A673 (cell line): ENCODE data around the gene IGF2R. TPM values are rescaled to one million over a fixed set of nuclear protein-coding genes. Genes with fewer than 3 reads are reported as not detected.

Experiments
- BruUV-seq: library from RNA; stranded (reverse); fragments of 400-500 nt; replicated peaks from 2 replicates; lab custom pipeline; 2021; lab: Mats Ljungman, UMichigan
- CTCF ChIA-PET: fragments of 300-600 bp; sonication (Branson Sonifier 250); formaldehyde crosslinking; loops from one replicate; lab custom pipeline; 2022; ENCODE audit warnings: antibody characterized with exemption; lab: Charles Lee
- POLR2A ChIA-PET: fragments of 300-600 bp; sonication (Branson Sonifier 250); formaldehyde crosslinking; loops from one replicate; lab custom pipeline; 2022; ENCODE audit warnings: antibody characterized with exemption; ENCODE audit not compliant: low non-redundant PET; lab: Charles Lee
- DNase-seq: peaks from one replicate; pipeline ENCODE4 v3.0.0-alpha.2; 2015; ENCODE audit warnings: low spot score
- H3K27ac ChIP-seq: fragments of 200-600 bp; sonication (generic); 2 replicates; pipeline ENCODE4 v1.5.1; 2016; ENCODE audit warnings: mixed run types, low read depth, mild to moderate bottlenecking, mixed read lengths, antibody characterized with exemption, low read length; ENCODE audit not compliant: poor library complexity, severe bottlenecking
- H3K27me3 ChIP-seq: fragments of 200-600 bp; sonication (generic); replicated peaks from 2 replicates; pipeline ENCODE4 v1.6.1; 2017; ENCODE audit warnings: mixed run types, low read depth, mild to moderate bottlenecking, mixed read lengths, antibody characterized with exemption, low read length; ENCODE audit not compliant: insufficient read depth, poor library complexity
- H3K36me3 ChIP-seq: fragments of 200-600 bp; sonication (generic); 2 replicates; pipeline ENCODE4 v1.6.1; 2016; ENCODE audit warnings: mixed run types, mild to moderate bottlenecking, mixed read lengths, antibody characterized with exemption, low read length; ENCODE audit not compliant: insufficient read depth, poor library complexity, severe bottlenecking
- H3K4me1 ChIP-seq: fragments of 200-600 bp; sonication (generic); 2 replicates; pipeline ENCODE4 v1.6.1; 2017; ENCODE audit warnings: mixed run types, mild to moderate bottlenecking, mixed read lengths, antibody characterized with exemption, low read length; ENCODE audit not compliant: insufficient read depth, poor library complexity, severe bottlenecking
- H3K4me3 ChIP-seq: fragments of 200-600 bp; sonication (generic); 2 replicates; pipeline ENCODE4 v1.5.1; 2016; ENCODE audit warnings: low read depth, mixed run types, mild to moderate bottlenecking, mixed read lengths, low read length; ENCODE audit not compliant: poor library complexity, severe bottlenecking
- H3K9me3 ChIP-seq: fragments of 200-600 bp; sonication (generic); 2 replicates; pipeline ENCODE4 v1.6.1; 2016; ENCODE audit warnings: mixed run types, low read depth, mild to moderate bottlenecking, mixed read lengths, antibody characterized with exemption, low read length; ENCODE audit not compliant: poor library complexity, severe bottlenecking
- EZH2 ChIP-seq: fragments of 200-600 bp; sonication (generic); IDR thresholded peaks from 2 replicates; pipeline ENCODE4 v1.6.1; 2017; ENCODE audit warnings: borderline replicate concordance, low read depth, mild to moderate bottlenecking, mixed read lengths, antibody characterized with exemption, low read length; ENCODE audit not compliant: poor library complexity, severe bottlenecking
- intact Hi-C: fragments of 100-400 bp; cut with micrococcal nuclease; formaldehyde crosslinking; loops from one replicate; pipeline ENCODE4 v1.10.0; 2022; ENCODE audit not compliant: unreplicated experiment
- total RNA-seq: library from RNA; stranded (reverse); gene quantifications from 2 replicates; pipeline ENCODE4 v1.2.3, GENCODE V29; 2021
- TF ChIP-seq, protein P1 (sequence below): fragments of 300-800, 200-600 bp; sonication (generic); conservative IDR thresholded peaks from 2 replicates; pipeline ENCODE4 v1.5.1; 2017; ENCODE audit warnings: low read depth, mild to moderate bottlenecking, antibody characterized with exemption, low read length, moderate library complexity, mixed read lengths

Gene IGF2R
- total RNA-seq, 1 experiment from 2014 or later = 67.4 TPM

DNA sequence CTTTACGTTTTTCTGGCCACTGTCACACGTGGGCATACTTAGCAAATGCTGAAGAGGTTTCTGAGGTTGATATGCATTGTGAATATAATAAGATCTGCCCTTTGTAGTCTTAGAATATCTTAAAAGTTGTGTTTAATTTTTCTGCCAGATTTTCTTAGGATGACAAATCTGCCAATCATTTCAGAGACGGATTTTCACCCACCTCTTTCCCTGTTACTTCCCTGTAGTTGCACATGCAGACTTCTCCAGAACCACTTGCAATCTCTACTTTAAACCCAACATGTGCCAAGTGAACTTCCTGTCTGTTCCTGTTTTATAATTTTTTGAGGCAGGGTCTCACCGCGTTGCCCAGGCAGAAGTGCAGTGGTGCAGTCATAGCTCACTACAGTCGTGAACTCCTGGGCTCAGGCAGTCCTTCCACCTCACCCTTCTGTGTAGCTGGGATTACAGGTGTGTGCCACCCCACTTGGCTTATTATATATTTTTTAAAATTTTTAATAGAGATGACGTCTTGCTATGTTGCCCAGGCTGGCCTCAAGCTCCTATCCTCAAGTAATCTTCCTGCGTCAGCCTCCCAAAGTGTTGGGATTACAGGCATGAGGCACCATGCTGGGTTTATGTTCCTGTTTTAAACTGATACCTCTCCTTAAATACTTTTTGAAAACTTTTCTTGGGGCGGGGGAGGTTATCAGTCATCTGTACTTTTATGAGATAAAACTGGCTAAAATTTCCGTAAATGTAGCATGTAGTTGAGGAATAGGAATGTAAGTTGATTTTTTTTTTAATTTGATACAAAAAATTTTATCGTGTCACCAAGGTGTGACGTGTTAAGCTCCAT lies 2.7 kb downstream of the IGF2R start:
- H3K27ac ChIP-seq = no peak overlapping the region
- no peak overlapping the region for H3K4me3 ChIP-seq
- H3K9me3 ChIP-seq = no peaks in the 10 kb centered on the region
- TF ChIP-seq EZH2 = no peak
- TF ChIP-seq, protein P1, sequence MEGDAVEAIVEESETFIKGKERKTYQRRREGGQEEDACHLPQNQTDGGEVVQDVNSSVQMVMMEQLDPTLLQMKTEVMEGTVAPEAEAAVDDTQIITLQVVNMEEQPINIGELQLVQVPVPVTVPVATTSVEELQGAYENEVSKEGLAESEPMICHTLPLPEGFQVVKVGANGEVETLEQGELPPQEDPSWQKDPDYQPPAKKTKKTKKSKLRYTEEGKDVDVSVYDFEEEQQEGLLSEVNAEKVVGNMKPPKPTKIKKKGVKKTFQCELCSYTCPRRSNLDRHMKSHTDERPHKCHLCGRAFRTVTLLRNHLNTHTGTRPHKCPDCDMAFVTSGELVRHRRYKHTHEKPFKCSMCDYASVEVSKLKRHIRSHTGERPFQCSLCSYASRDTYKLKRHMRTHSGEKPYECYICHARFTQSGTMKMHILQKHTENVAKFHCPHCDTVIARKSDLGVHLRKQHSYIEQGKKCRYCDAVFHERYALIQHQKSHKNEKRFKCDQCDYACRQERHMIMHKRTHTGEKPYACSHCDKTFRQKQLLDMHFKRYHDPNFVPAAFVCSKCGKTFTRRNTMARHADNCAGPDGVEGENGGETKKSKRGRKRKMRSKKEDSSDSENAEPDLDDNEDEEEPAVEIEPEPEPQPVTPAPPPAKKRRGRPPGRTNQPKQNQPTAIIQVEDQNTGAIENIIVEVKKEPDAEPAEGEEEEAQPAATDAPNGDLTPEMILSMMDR = no peak
- CTCF ChIA-PET = no interaction called here
- no peaks in the 10 kb centered on the region for H3K27me3 ChIP-seq
- no peak for DNase-seq
- intact Hi-C loops = no loop called here
- no peaks in the 10 kb centered on the region for H3K36me3 ChIP-seq
- POLR2A ChIA-PET = no interaction called here
- H3K4me1 ChIP-seq = peaks cover 52% of the 10 kb centered on the region
- no TSS peak for BruUV-seq

GRCh38 chr6:159972506-159973268 lies 3.8 kb downstream of the IGF2R start:
- H3K27ac ChIP-seq = no peak overlapping the region
- H3K27me3 ChIP-seq = no peaks in the 10 kb centered on the region
- no peak for DNase-seq
- ChIA-PET POLR2A (no interaction called here), CTCF (no interaction called here)
- peaks cover 63% of the 10 kb centered on the region for H3K4me1 ChIP-seq
- TF ChIP-seq EZH2 = no peak
- TF ChIP-seq, protein P1 = no peak
- no peaks in the 10 kb centered on the region for H3K9me3 ChIP-seq
- intact Hi-C loops = no loop called here
- no peaks in the 10 kb centered on the region for H3K36me3 ChIP-seq
- no TSS peak for BruUV-seq
- H3K4me3 ChIP-seq = no peak overlapping the region

- intact Hi-C loops = no loop called here
- Histone ChIP-seq H3K4me3 (no peak overlapping the region), H3K27ac (no peak overlapping the region), H3K27me3 (no peaks in the 10 kb centered on the region), H3K9me3 (no peaks in the 10 kb centered on the region), H3K36me3 (no peaks in the 10 kb centered on the region), H3K4me1 (peaks cover 66% of the 10 kb centered on the region)
- DNase-seq = no peak
- ChIA-PET CTCF (no interaction called here), POLR2A (no interaction called here)
- TF ChIP-seq, protein P1 = no peak
- TF ChIP-seq EZH2 = no peak
- BruUV-seq = no TSS peak
Measured at GRCh38 chr6:159973406-159973805, 4.5 kb downstream of the IGF2R start.
